Neural progenitor cell (in vitro differentiated cells): ENCODE results near the gene CCL7.

Experiments
- EZH2 ChIP-seq: fragments of 200-600 bp; sonication (generic); IDR thresholded peaks from 2 replicates; pipeline ENCODE4 v1.6.1; 2017; ENCODE audit warnings: antibody characterized with exemption, mild to moderate bottlenecking, moderate library complexity
- EZH2phosphoT487 ChIP-seq: fragments of 200-600 bp; sonication (generic); IDR thresholded peaks from 2 replicates; pipeline ENCODE4 v1.6.1; 2017; ENCODE audit warnings: antibody characterized with exemption
- TF ChIP-seq, protein P1 (sequence below): fragments of 200-600 bp; sonication (generic); IDR thresholded peaks from 2 replicates; pipeline ENCODE4 v1.5.1; 2017; ENCODE audit warnings: antibody characterized with exemption, mild to moderate bottlenecking

DNA sequence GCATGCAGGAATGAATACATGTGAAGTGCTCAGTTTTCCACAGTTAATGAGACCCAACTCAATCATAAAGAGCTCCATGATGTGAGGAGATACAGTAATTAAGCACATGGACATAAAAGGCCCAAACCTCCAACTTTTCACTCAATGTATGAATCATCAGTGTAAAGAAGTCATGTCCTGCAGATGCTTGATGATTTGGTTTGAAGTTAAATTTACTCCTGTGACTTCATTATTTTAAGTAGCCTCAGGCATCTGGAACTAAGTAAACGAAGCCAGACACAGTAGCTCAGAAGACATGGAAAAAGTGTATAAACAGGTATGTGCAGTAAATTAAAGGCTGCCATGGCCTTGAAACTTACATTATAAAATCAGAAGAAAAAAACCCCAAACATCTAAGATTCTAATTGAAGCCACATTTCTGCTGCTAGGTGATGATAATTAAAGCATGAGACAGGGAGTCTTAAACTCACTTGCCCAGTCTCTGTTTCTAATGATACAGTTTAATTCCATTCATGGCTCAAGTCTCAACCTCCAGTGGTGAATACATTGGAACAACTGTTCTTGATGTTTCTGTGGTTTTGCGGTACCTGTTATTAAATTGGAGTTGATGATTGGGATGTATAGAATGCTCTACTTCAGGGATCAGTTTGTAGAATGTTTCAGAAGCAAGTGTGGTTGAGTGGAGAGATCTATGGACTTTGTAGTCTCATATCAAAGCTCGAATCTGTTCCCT, 43.8 kb upstream of the CCL7 start:
- TF ChIP-seq, protein P1, sequence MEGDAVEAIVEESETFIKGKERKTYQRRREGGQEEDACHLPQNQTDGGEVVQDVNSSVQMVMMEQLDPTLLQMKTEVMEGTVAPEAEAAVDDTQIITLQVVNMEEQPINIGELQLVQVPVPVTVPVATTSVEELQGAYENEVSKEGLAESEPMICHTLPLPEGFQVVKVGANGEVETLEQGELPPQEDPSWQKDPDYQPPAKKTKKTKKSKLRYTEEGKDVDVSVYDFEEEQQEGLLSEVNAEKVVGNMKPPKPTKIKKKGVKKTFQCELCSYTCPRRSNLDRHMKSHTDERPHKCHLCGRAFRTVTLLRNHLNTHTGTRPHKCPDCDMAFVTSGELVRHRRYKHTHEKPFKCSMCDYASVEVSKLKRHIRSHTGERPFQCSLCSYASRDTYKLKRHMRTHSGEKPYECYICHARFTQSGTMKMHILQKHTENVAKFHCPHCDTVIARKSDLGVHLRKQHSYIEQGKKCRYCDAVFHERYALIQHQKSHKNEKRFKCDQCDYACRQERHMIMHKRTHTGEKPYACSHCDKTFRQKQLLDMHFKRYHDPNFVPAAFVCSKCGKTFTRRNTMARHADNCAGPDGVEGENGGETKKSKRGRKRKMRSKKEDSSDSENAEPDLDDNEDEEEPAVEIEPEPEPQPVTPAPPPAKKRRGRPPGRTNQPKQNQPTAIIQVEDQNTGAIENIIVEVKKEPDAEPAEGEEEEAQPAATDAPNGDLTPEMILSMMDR = no peak
- TF ChIP-seq EZH2phosphoT487 (no peak), EZH2 (no peak)
